Measurements from ENCODE around the gene HMGB1. TPM values are rescaled to one million over a fixed set of nuclear protein-coding genes. Genes with fewer than 3 reads are reported as not detected.
A peak's percentile ranks its signal among the peaks of the same experiment; 100 is the strongest.

HMGB1 gene
- polyA plus RNA-seq, 6 donors from 2014 or later, result 649 to 840 (median 792) TPM

- no peak for DNase-seq
- no peak for ATAC-seq (ENCODE audit: low read depth in 2 of 2)
- Mint-ChIP-seq H3K4me3 (no peak overlapping the region), H3K36me3 (no peaks in the 10 kb centered on the region), H3K27ac (peak overlapping the region in 1 of 6 donors; percentile 54), H3K4me1 (peaks cover 21 to 38% (median 33%) of the 10 kb centered on the region in 3 donors), H3K9me3 (no peaks in the 10 kb centered on the region), H3K27me3 (no peaks in the 10 kb centered on the region)
These were observed 27.4 kb downstream of the HMGB1 start for GRCh38 chr13:30438286-30438685.

- Mint-ChIP-seq H3K4me3 (no peak overlapping the region), H3K4me1 (peaks cover 16 to 28% (median 26%) of the 10 kb centered on the region in 3 donors), H3K9me3 (no peaks in the 10 kb centered on the region), H3K27me3 (no peaks in the 10 kb centered on the region), H3K27ac (peak overlapping the region in 1 of 6 donors; percentile 16), H3K36me3 (no peaks in the 10 kb centered on the region)
- no peak for DNase-seq
- no peak for ATAC-seq (ENCODE audit: low read depth in 2 of 2)
These were observed 28.6 kb downstream of the HMGB1 start for GRCh38 chr13:30437177-30437576.

DNA sequence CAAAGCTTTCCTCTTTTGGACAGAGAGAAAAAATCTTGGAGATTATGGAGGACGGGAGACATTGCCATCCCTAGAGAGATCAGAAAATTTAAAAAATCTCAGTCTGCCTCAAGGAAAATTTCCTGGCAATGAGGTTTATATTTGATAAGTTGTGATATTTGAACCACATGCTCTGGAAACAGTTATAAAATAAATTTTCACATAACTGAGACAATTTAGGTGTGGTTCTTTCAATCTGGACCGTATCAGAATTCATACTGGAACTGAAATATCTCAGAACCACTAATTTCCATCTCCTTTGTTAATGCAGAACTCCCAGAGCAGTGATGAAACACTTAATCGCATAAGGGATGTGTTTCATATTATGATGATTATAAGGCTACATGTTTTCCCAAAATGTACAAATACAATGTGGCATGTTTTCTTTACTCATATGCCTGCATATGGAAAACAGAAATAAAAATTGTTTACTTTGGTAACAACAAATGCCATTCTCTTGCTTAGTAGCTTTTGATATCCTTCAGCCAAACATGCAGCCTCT is 29.8 kb downstream of the HMGB1 start:
- Mint-ChIP-seq H3K4me3 (no peak overlapping the region), H3K27ac (peak overlapping the region in 1 of 6 donors; percentile 11), H3K36me3 (no peaks in the 10 kb centered on the region), H3K9me3 (no peaks in the 10 kb centered on the region), H3K4me1 (peaks cover 11 to 24% (median 22%) of the 10 kb centered on the region in 3 donors), H3K27me3 (no peaks in the 10 kb centered on the region)
- ATAC-seq (ENCODE audit: low read depth in 2 of 2) (no peak), DNase-seq (no peak)

DNA sequence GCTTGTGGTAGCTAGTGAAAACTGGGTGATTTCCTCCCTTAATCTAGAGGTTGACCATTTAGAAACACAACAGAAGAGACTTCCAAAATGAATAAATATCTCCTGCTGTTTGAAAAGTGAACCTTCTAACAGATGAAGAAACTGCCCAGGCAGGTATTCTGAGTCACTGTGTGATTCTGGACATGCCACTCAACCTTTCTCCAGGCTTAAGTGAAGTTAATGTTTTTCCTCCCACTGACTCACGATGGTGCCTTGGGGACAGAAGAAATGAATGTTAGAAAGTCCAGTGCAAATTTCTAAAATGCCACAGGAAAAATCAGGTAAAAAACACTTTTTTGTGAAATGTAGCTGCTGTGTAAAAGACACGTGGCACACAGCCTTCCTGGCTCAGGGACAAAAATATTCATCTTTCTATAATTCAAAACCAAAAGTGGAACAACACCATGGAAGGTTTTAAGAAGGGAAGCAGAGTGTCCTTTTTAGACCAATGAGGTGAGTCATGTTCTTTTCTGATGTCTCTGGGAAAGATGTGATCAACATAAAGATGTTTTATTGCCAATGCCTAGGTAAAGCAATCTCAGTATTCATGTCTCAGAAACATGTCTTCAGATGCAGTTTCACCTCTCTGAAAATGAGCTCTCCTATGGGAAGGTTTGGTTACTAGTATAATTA is 34.3 kb downstream of the HMGB1 start:
- Mint-ChIP-seq H3K27me3 (no peaks in the 10 kb centered on the region), H3K4me1 (peaks cover 0 to 20% (median 5%) of the 10 kb centered on the region in 3 donors), H3K27ac (no peak overlapping the region), H3K9me3 (no peaks in the 10 kb centered on the region), H3K36me3 (no peaks in the 10 kb centered on the region), H3K4me3 (no peak overlapping the region)
- ATAC-seq (ENCODE audit: low read depth in 2 of 2) (no peak), DNase-seq (no peak)

- H3K9me3 Mint-ChIP-seq, result no peaks in the 10 kb centered on the region
- no peak for DNase-seq
- no peak overlapping the region for H3K4me3 Mint-ChIP-seq
- no peaks in the 10 kb centered on the region for H3K27me3 Mint-ChIP-seq
- H3K4me1 Mint-ChIP-seq, result peaks cover 0 to 20% (median 5%) of the 10 kb centered on the region in 3 donors
- H3K36me3 Mint-ChIP-seq, result no peaks in the 10 kb centered on the region
- peak overlapping the region in 1 of 6 donors; percentile 81 for H3K27ac Mint-ChIP-seq
- ATAC-seq (ENCODE audit: low read depth in 2 of 2), result no peak
These were observed 35.7 kb downstream of the HMGB1 start for GRCh38 chr13:30429721-30430694.

DNA sequence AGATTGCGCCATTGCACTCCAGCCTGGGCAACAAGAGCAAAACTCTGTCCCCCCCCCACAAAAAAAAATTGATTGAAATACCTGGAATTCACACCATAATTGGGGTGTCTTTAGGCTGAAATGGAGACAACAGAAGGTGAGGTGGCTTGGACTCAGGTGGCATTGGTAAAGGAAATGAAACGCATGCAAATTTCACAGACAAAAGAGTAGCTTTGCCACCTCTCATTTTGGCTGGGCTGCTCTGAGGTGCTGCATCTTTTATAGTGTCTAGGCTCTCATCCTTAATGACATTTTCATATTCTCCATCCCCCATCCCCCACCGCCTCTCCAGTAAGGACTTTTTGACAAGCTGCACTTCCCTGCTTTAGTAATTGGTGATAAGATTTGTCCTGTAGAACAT is 36.5 kb downstream of the HMGB1 start:
- H3K27me3 Mint-ChIP-seq, result no peaks in the 10 kb centered on the region
- no peak overlapping the region for H3K4me3 Mint-ChIP-seq
- H3K27ac Mint-ChIP-seq, result peak overlapping the region in 1 of 6 donors; percentile 16
- peaks cover 0 to 20% (median 5%) of the 10 kb centered on the region in 3 donors for H3K4me1 Mint-ChIP-seq
- H3K9me3 Mint-ChIP-seq, result no peaks in the 10 kb centered on the region
- DNase-seq (no peak), ATAC-seq (ENCODE audit: low read depth in 2 of 2) (no peak)
- no peaks in the 10 kb centered on the region for H3K36me3 Mint-ChIP-seq

GRCh38 chr13:30423891-30424290 is 41.8 kb downstream of the HMGB1 start:
- Mint-ChIP-seq H3K9me3 (no peaks in the 10 kb centered on the region), H3K36me3 (no peaks in the 10 kb centered on the region), H3K4me1 (peaks cover 21 to 41% (median 37%) of the 10 kb centered on the region in 3 donors), H3K4me3 (peak overlapping the region in 5 of 8 donors; percentile 25 to 96 (median 59)), H3K27ac (peak overlapping the region in 1 of 6 donors; percentile 44), H3K27me3 (no peaks in the 10 kb centered on the region)
- ATAC-seq (ENCODE audit: low read depth in 2 of 2) (no peak), DNase-seq (no peak)

DNA sequence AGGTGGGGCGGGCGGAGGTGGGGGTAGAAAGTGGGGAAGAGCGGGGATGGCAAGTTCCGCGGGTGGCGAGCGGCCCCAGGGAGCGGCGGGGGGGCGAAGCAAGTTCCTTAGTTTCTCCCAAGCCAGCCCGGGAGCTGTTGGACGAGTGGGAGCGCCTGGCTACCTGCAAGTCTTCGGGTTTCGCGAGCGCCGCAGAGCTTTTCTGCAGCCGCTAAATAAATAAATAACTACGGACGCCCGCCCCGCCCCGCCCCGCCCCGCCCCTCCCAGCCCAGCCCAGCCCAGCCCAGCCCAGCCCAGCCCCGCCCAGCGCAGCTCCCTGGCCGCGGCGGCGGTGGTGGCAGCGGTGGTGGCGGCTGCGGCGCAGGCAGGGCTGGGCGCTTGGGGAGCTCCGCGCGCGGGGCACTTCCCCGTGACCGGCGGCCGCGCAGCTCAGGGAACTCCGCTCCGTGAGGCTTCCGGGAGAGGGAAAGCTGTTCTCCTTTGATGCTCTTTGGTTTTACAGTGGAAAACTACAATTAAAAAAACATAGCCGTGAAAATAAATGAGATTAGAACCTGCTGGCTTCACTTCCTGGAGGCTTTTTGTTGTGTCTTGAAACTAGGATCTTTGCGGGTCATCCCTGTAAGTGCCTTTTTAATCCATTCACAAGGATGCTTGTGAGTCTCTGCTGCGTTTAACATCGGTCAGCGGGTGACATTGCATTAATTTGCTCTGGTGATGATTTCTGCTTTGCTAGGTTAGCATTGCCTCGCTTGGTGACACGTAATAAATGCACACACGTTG is 43.5 kb downstream of the HMGB1 start, which contains the start of gene UBE2L5:
TSS of gene UBE2L5 (plus strand) at position 440 of the 786 bp plus-strand sequence. CDS start 5,498 bp downstream, outside the sequence.
- peaks cover 31 to 58% (median 50%) of the 10 kb centered on the region in 3 donors for H3K4me1 Mint-ChIP-seq
- DNase-seq (peak; percentile 79), ATAC-seq (ENCODE audit: low read depth in 2 of 2) (peak; percentile 91 to 97)
- no peaks in the 10 kb centered on the region for H3K36me3 Mint-ChIP-seq
- H3K27me3 Mint-ChIP-seq, result no peaks in the 10 kb centered on the region
- peak within 1 kb of the TSS; percentile 73 to 97 (median 92) for H3K27ac Mint-ChIP-seq
- H3K4me3 Mint-ChIP-seq, result peak within 1 kb of the TSS; percentile 86 to 97 (median 92)
- no peaks in the 10 kb centered on the region for H3K9me3 Mint-ChIP-seq

DNA sequence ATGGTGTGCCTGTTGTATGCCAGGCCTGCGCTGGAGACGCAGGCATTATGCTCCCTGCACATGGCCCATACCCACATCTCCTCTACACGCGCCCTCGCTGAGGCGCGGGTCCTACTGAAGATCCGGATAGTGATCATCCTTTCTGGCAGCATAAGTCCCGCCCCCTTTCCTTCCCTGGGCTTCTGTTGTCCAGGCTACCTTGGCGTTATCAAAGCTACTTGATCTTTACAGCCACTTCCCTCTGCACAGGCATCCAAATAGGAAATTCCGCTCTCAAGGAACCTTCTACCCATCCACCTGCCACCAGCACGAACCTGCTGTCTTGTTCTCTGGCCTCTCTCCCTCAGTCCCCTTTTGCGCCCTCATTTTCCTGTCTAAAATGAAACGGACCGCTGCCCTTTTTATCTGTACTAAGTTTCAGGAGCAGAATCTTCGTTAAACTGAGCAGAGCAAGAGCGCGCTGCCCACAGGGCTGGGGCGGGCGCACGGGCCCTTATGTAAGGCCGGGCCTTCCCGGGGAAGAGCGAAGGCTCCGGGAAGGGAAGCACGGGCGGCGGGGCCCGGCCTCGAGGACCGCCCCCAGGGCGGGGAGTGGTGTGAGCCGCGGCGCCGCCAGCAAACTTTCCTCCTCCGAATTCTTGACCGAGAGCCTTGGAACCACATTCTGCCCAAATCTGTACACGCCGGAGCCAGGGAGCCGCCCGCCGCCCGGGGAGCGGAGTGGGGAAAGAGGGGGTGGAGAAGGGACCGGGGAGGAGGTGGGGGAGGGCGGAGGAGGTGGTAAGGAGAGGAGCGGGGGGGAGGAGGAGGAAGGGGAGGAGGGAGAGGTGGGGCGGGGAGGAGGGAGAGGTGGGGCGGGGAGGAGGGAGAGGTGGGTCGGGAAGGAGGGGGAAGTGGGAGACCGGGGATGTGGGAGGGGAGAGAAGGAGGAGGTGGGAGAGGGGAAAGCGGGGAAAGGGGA is 44.4 kb downstream of the HMGB1 start:
- ATAC-seq (ENCODE audit: low read depth in 2 of 2) (peak; percentile 9 to 12), DNase-seq (peak; percentile 35)
- Mint-ChIP-seq H3K36me3 (no peaks in the 10 kb centered on the region), H3K27ac (peak overlapping the region in 5 of 6 donors; percentile 39 to 82 (median 65)), H3K9me3 (no peaks in the 10 kb centered on the region), H3K4me1 (peaks cover 35 to 67% (median 56%) of the 10 kb centered on the region in 3 donors), H3K27me3 (no peaks in the 10 kb centered on the region), H3K4me3 (peak overlapping the region; percentile 85 to 97 (median 92))

DNA sequence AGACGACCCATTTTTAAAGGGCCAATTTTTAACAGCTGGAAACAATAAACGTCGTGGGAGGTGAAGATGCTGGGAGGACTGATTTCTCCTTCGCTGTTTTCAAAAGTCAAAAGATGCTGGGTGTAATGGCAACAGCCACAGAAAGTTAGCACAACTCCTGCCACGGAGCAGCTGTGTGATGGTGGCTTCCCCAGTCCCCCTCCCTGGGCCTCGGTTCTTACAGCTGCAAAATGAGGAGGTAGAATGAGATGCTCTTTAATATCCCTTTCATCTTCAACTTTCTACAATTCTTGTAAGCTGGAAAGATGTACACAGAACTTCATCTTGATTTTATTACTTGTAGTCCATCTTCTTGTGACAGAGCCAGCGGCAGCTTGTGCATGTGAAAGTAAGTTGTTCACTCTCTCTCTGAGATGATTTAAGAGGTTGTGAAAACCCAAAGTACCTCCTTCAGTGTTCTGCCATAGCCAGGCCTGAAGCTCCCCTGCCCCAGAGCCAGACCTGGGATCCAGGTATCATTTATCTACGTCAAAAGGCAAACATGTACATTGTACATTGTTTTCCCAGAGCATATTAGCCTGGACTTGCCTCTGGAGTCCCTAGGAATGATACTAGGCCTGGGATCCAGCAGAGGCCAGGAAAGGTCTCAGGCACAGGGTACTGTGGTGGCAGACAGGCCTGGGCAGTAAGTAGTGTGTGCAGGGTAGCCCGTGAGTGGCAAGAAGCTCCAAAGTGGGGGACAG is 46.8 kb downstream of the HMGB1 start:
- no peak for DNase-seq
- H3K4me3 Mint-ChIP-seq, result peak overlapping the region in 3 of 8 donors; percentile 37 to 96 (median 74)
- H3K27ac Mint-ChIP-seq, result peak overlapping the region in 4 of 6 donors; percentile 34 to 74 (median 53)
- no peaks in the 10 kb centered on the region for H3K36me3 Mint-ChIP-seq
- H3K27me3 Mint-ChIP-seq, result no peaks in the 10 kb centered on the region
- H3K4me1 Mint-ChIP-seq, result peaks cover 54 to 86% (median 80%) of the 10 kb centered on the region in 3 donors
- ATAC-seq (ENCODE audit: low read depth in 2 of 2), result no peak
- no peaks in the 10 kb centered on the region for H3K9me3 Mint-ChIP-seq

- Mint-ChIP-seq H3K27ac (peak overlapping the region in 1 of 6 donors; percentile 34), H3K4me3 (peak overlapping the region in 2 of 8 donors; percentile 17 to 96), H3K36me3 (no peaks in the 10 kb centered on the region), H3K9me3 (no peaks in the 10 kb centered on the region), H3K27me3 (no peaks in the 10 kb centered on the region), H3K4me1 (peaks cover 59 to 87% (median 83%) of the 10 kb centered on the region in 3 donors)
- DNase-seq, result no peak
- ATAC-seq (ENCODE audit: low read depth in 2 of 2), result no peak
These were observed 47.5 kb downstream of the HMGB1 start for GRCh38 chr13:30418075-30418716.
